BLaER1 treated with 17β-estradiol and CSF1 and Interleukin-3, amounts not matched to agents 10 nM and 100 nM (cell line): ENCODE measurements around the gene INO80C.

ENCODE experiments used
- H3K27ac ChIP-seq, 11 experiments: shearing (Covaris generic); formaldehyde crosslinking; 2 replicates each; pipeline ENCODE4 v1.8.1; 2022
- H3K27me3 ChIP-seq, 11 experiments: shearing (Covaris generic); formaldehyde crosslinking; 2 replicates each; pipeline ENCODE4 v1.8.1; 2022
- H3K36me3 ChIP-seq, 11 experiments: shearing (Covaris generic); formaldehyde crosslinking; 2 replicates each; pipeline ENCODE4 v1.8.1; 2022
- H3K4me1 ChIP-seq, 10 experiments: shearing (Covaris generic); formaldehyde crosslinking; 2 replicates each; pipeline ENCODE4 v1.8.1; 2022
- H3K4me2 ChIP-seq, 11 experiments: shearing (Covaris generic); formaldehyde crosslinking; 2 replicates each; pipeline ENCODE4 v1.8.1; 2022
- H3K4me3 ChIP-seq, 10 experiments: shearing (Covaris generic); formaldehyde crosslinking; 2 replicates each; pipeline ENCODE4 v1.8.1; 2022
- H3K9ac ChIP-seq, 11 experiments: shearing (Covaris generic); formaldehyde crosslinking; 2 replicates each; pipeline ENCODE4 v1.8.1; 2022
- H3K9me3 ChIP-seq, 11 experiments: shearing (Covaris generic); formaldehyde crosslinking; replicated peaks in 1 of 11; 2 replicates each; pipeline ENCODE4 v1.8.1; 2022
- H4K20me1 ChIP-seq, 11 experiments: shearing (Covaris generic); formaldehyde crosslinking; 2 replicates each; pipeline ENCODE4 v1.8.1; 2022
- Cebpa-rat ChIP-seq, 11 experiments: shearing (Covaris generic); IDR thresholded peaks; 2 replicates each; pipeline ENCODE4 v1.8.1; 2022

INO80C gene

GRCh38 chr18:35497370-35498197 is at the start of gene INO80C:
TSS of gene INO80C (minus strand) at chr18:35497960. CDS start at chr18:35497874, 86 bp downstream.
- peaks cover 34 to 66% (median 54%) of the 10 kb centered on the region in 10 experiments for H3K4me1 ChIP-seq
- peaks cover 0 to 8% (median 0%) of the 10 kb centered on the region in 11 experiments; a peak in 1 of 22 replicates for H4K20me1 ChIP-seq
- TF ChIP-seq Cebpa-rat (IDR thresholded peaks at IDR 0.05): no peak
- H3K27me3 ChIP-seq: no peaks in the 10 kb centered on the region
- peaks cover 0 to 17% (median 0%) of the 10 kb centered on the region in 11 experiments; a peak in 10 of 22 replicates for H3K9me3 ChIP-seq
- peak within 1 kb of the TSS; percentile 81 to 90 (median 88) for H3K9ac ChIP-seq
- H3K36me3 ChIP-seq: 0 out of 22 replicates have a peak, but pooled peaks cover 0 to 5% (median 0%) of the 10 kb centered on the region in 11 experiments
- peak within 1 kb of the TSS; percentile 60 to 78 (median 68) for H3K4me3 ChIP-seq
- H3K4me2 ChIP-seq: peak within 1 kb of the TSS; percentile 78 to 95 (median 91)
- H3K27ac ChIP-seq: peak within 1 kb of the TSS; percentile 86 to 94 (median 90)

GRCh38 chr18:35547008-35547605 is 49.3 kb upstream of the INO80C start:
- TF ChIP-seq Cebpa-rat (IDR thresholded peaks at IDR 0.05): no peak
- Histone ChIP-seq H3K36me3 (no peaks in the 10 kb centered on the region), H3K27me3 (no peaks in the 10 kb centered on the region), H3K9ac (no peak overlapping the region), H4K20me1 (no peaks in the 10 kb centered on the region), H3K4me3 (no peak overlapping the region), H3K4me2 (no peak overlapping the region), H3K9me3 (peaks cover 0 to 5% (median 0%) of the 10 kb centered on the region in 11 experiments; a peak in 2 of 22 replicates), H3K27ac (no peak overlapping the region), H3K4me1 (peaks cover 0 to 11% (median 0%) of the 10 kb centered on the region in 10 experiments; a peak in 5 of 20 replicates)

- H3K4me1 ChIP-seq: no peaks in the 10 kb centered on the region
- H4K20me1 ChIP-seq: no peaks in the 10 kb centered on the region
- H3K27ac ChIP-seq: no peak overlapping the region
- H3K4me2 ChIP-seq: no peak overlapping the region
- H3K9me3 ChIP-seq: peaks cover 0 to 8% (median 4%) of the 10 kb centered on the region in 11 experiments; a peak in 6 of 22 replicates
- H3K9ac ChIP-seq: no peak overlapping the region
- H3K4me3 ChIP-seq: no peak overlapping the region
- no peaks in the 10 kb centered on the region for H3K27me3 ChIP-seq
- H3K36me3 ChIP-seq: no peaks in the 10 kb centered on the region
- no peak for TF ChIP-seq Cebpa-rat (IDR thresholded peaks at IDR 0.05)
These were observed 44.6 kb upstream of the INO80C start for GRCh38 chr18:35542356-35542755.

- no peak for TF ChIP-seq Cebpa-rat (IDR thresholded peaks at IDR 0.05)
- Histone ChIP-seq H3K4me2 (no peak overlapping the region), H3K9me3 (peaks cover 31 to 45% (median 38%) of the 10 kb centered on the region in 11 experiments; a peak in 21 of 22 replicates), H3K9ac (no peak overlapping the region), H3K27ac (no peak overlapping the region), H3K4me1 (no peaks in the 10 kb centered on the region), H3K4me3 (no peak overlapping the region), H3K27me3 (no peaks in the 10 kb centered on the region), H4K20me1 (no peaks in the 10 kb centered on the region), H3K36me3 (no peaks in the 10 kb centered on the region)
These were observed 37.5 kb upstream of the INO80C start for GRCh38 chr18:35535297-35535696.

- Histone ChIP-seq H4K20me1 (no peaks in the 10 kb centered on the region), H3K4me3 (no peak overlapping the region), H3K27me3 (no peaks in the 10 kb centered on the region), H3K36me3 (no peaks in the 10 kb centered on the region), H3K27ac (no peak overlapping the region), H3K9ac (no peak overlapping the region), H3K4me2 (no peak overlapping the region), H3K9me3 (peaks cover 29 to 42% (median 37%) of the 10 kb centered on the region in 11 experiments; a peak in 21 of 22 replicates), H3K4me1 (no peaks in the 10 kb centered on the region)
- no peak for TF ChIP-seq Cebpa-rat (IDR thresholded peaks at IDR 0.05)
These were observed 36.2 kb upstream of the INO80C start for GRCh38 chr18:35533916-35534405.

GRCh38 chr18:35528749-35529274 is 31.1 kb upstream of the INO80C start:
- Histone ChIP-seq H3K27ac (no peak overlapping the region), H3K4me2 (no peak overlapping the region), H3K4me1 (peaks cover 17 to 30% (median 22%) of the 10 kb centered on the region in 10 experiments), H3K27me3 (no peaks in the 10 kb centered on the region), H3K4me3 (no peak overlapping the region), H4K20me1 (no peaks in the 10 kb centered on the region), H3K36me3 (no peaks in the 10 kb centered on the region), H3K9me3 (peaks cover 19 to 28% (median 25%) of the 10 kb centered on the region in 11 experiments; a peak in 20 of 22 replicates), H3K9ac (no peak overlapping the region)
- TF ChIP-seq Cebpa-rat (IDR thresholded peaks at IDR 0.05): no peak

- no peak overlapping the region; a peak in 1 of 22 replicates for H3K9ac ChIP-seq
- H4K20me1 ChIP-seq: no peaks in the 10 kb centered on the region
- TF ChIP-seq Cebpa-rat (IDR thresholded peaks at IDR 0.05): peak in 2 of 11 experiments; percentile 8 to 24; a peak in 1 of 22 replicates
- H3K36me3 ChIP-seq: no peaks in the 10 kb centered on the region
- H3K4me2 ChIP-seq: peak overlapping the region; percentile 54 to 81 (median 69)
- H3K27me3 ChIP-seq: no peaks in the 10 kb centered on the region
- peaks cover 5 to 15% (median 12%) of the 10 kb centered on the region in 11 experiments; a peak in 20 of 22 replicates for H3K9me3 ChIP-seq
- peaks cover 17 to 35% (median 22%) of the 10 kb centered on the region in 10 experiments for H3K4me1 ChIP-seq
- H3K27ac ChIP-seq: peak overlapping the region in 6 of 11 experiments; percentile 1 to 36 (median 24); a peak in 5 of 22 replicates
- no peak overlapping the region for H3K4me3 ChIP-seq
These were observed 28.8 kb upstream of the INO80C start for GRCh38 chr18:35526495-35527059.

- no peaks in the 10 kb centered on the region for H3K36me3 ChIP-seq
- peak overlapping the region; percentile 54 to 81 (median 69) for H3K4me2 ChIP-seq
- peaks cover 17 to 35% (median 22%) of the 10 kb centered on the region in 10 experiments for H3K4me1 ChIP-seq
- H3K4me3 ChIP-seq: no peak overlapping the region
- H3K27ac ChIP-seq: peak overlapping the region in 6 of 11 experiments; percentile 1 to 36 (median 24); a peak in 5 of 22 replicates
- H4K20me1 ChIP-seq: no peaks in the 10 kb centered on the region
- TF ChIP-seq Cebpa-rat (IDR thresholded peaks at IDR 0.05): no peak
- no peaks in the 10 kb centered on the region for H3K27me3 ChIP-seq
- H3K9ac ChIP-seq: no peak overlapping the region; a peak in 1 of 22 replicates
- peaks cover 0 to 9% (median 7%) of the 10 kb centered on the region in 11 experiments; a peak in 14 of 22 replicates for H3K9me3 ChIP-seq
These were observed 28.2 kb upstream of the INO80C start for GRCh38 chr18:35525795-35526494.
